ENCODE measurements around the gene MARVELD1.

- TF ChIP-seq GATA2 (IDR thresholded peaks at IDR 0.05; ENCODE audit: low read depth, low read length) (no peak), GATA3 (IDR thresholded peaks at IDR 0.05; ENCODE audit: low read depth, low read length) (no peak)
These were observed 9.2 kb upstream of the MARVELD1 start for GRCh38 chr10:97704341-97704740.

Data from SH-SY5Y (cell line).